Calu3 (cell line): ENCODE results near the gene KIDINS220. TPM values are rescaled to one million over a fixed set of nuclear protein-coding genes. Genes with fewer than 3 reads are reported as not detected.
A peak's percentile ranks its signal among the peaks of the same experiment; 100 is the strongest.

Experiments used
- BruUV-seq: library from RNA; stranded (reverse); fragments of 400-500 nt; replicated peaks from 2 replicates; lab custom pipeline; 2021; lab: Mats Ljungman, UMichigan
- CTCF ChIA-PET: fragments of 300-600 bp; sonication (Branson Sonifier 250); formaldehyde crosslinking; loops from one replicate; lab custom pipeline; 2022; ENCODE audit warnings: antibody characterized with exemption; lab: Charles Lee
- DNase-seq: peaks from one replicate; pipeline ENCODE4 v3.0.0; 2022
- H3K27ac Mint-ChIP-seq: one replicate; pipeline ENCODE4 v1.8.0; 2022; ENCODE audit warnings: mixed read lengths; ENCODE audit not compliant: unreplicated experiment
- H3K27me3 Mint-ChIP-seq: one replicate; pipeline ENCODE4 v1.8.0; 2022; ENCODE audit warnings: mixed read lengths; ENCODE audit not compliant: unreplicated experiment
- H3K36me3 Mint-ChIP-seq: one replicate; pipeline ENCODE4 v1.8.0; 2022; ENCODE audit warnings: mild to moderate bottlenecking, moderate library complexity, mixed read lengths; ENCODE audit not compliant: insufficient read depth, unreplicated experiment
- H3K4me1 Mint-ChIP-seq: one replicate; pipeline ENCODE4 v1.8.0; 2022; ENCODE audit warnings: mild to moderate bottlenecking, low read depth, mixed read lengths; ENCODE audit not compliant: unreplicated experiment
- H3K4me3 Mint-ChIP-seq: one replicate; pipeline ENCODE4 v1.8.0; 2022; ENCODE audit warnings: mild to moderate bottlenecking, low read depth, moderate library complexity, mixed read lengths; ENCODE audit not compliant: unreplicated experiment
- H3K9me3 Mint-ChIP-seq: one replicate; pipeline ENCODE4 v1.8.0; 2022; ENCODE audit warnings: low read depth, mixed read lengths; ENCODE audit not compliant: unreplicated experiment
- CTCF ChIP-seq: fragments of 200-600 bp; IDR thresholded peaks from one replicate; pipeline ENCODE4 v1.8.0; 2022; ENCODE audit warnings: antibody characterized with exemption; ENCODE audit not compliant: unreplicated experiment
- intact Hi-C: fragments of 100-400 bp; cut with micrococcal nuclease; formaldehyde crosslinking; loops from one replicate; pipeline ENCODE4 v1.10.0; 2022; ENCODE audit not compliant: unreplicated experiment
- total RNA-seq: library from RNA; stranded (reverse); gene quantifications from 2 replicates; pipeline ENCODE4 v1.2.3, GENCODE V29; 2022

Gene KIDINS220
- total RNA-seq, 1 experiment from 2014 or later, result 33.6 TPM

GRCh38 chr2:8693157-8693821, 144.1 kb downstream of the KIDINS220 start:
- peak; percentile 87 for TF ChIP-seq CTCF
- peaks cover 2% of the 10 kb centered on the region for H3K9me3 Mint-ChIP-seq
- intact Hi-C loops, result no loop called here
- BruUV-seq, result no TSS peak
- peak; percentile 83 for DNase-seq
- H3K4me3 Mint-ChIP-seq, result peak overlapping the region; percentile 73
- no peaks in the 10 kb centered on the region for H3K36me3 Mint-ChIP-seq
- no peaks in the 10 kb centered on the region for H3K27me3 Mint-ChIP-seq
- CTCF ChIA-PET, result interaction anchor here (0.6 to 1.5 kb wide), 8 partner anchors 13 to 936 kb away, joined by 3 to 7 read pairs (median 4); no protein-coding TSS in a partner anchor
- H3K27ac Mint-ChIP-seq, result no peak overlapping the region
- H3K4me1 Mint-ChIP-seq, result peaks cover 27% of the 10 kb centered on the region

GRCh38 chr2:8692783-8693156, 144.6 kb downstream of the KIDINS220 start:
- H3K27ac Mint-ChIP-seq, result no peak overlapping the region
- CTCF ChIA-PET, result interaction anchor here (0.7 to 1.5 kb wide), 6 partner anchors 13 to 217 kb away, joined by 3 to 7 read pairs (median 4); no protein-coding TSS in a partner anchor
- DNase-seq, result no peak

GRCh38 chr2:8691859-8692437, 145.5 kb downstream of the KIDINS220 start:
- BruUV-seq, result no TSS peak
- CTCF ChIA-PET, result no interaction called here
- Mint-ChIP-seq H3K4me1 (peaks cover 27% of the 10 kb centered on the region), H3K27ac (no peak overlapping the region), H3K9me3 (peaks cover 2% of the 10 kb centered on the region), H3K27me3 (no peaks in the 10 kb centered on the region), H3K36me3 (no peaks in the 10 kb centered on the region), H3K4me3 (no peak overlapping the region)
- TF ChIP-seq CTCF, result no peak
- DNase-seq, result no peak
- intact Hi-C loops, result no loop called here

More at GRCh38 chr2:8692783-8693156, 144.6 kb downstream of the KIDINS220 start:
- Mint-ChIP-seq H3K27me3 (no peaks in the 10 kb centered on the region), H3K4me1 (peaks cover 27% of the 10 kb centered on the region), H3K36me3 (no peaks in the 10 kb centered on the region), H3K9me3 (peaks cover 2% of the 10 kb centered on the region), H3K4me3 (peak overlapping the region; percentile 73)
- no peak for TF ChIP-seq CTCF
- intact Hi-C loops, result no loop called here
- no TSS peak for BruUV-seq

GRCh38 chr2:8685697-8686358, 151.6 kb downstream of the KIDINS220 start:
- Mint-ChIP-seq H3K36me3 (peaks cover 42% of the 10 kb centered on the region), H3K4me3 (no peak overlapping the region), H3K27me3 (no peaks in the 10 kb centered on the region), H3K9me3 (no peaks in the 10 kb centered on the region), H3K27ac (no peak overlapping the region), H3K4me1 (peaks cover 14% of the 10 kb centered on the region)
- CTCF ChIA-PET, result interaction anchor here (1.6 kb wide), 1 partner anchor 161 kb away, joined by 8 read pairs; no protein-coding TSS in a partner anchor
- TF ChIP-seq CTCF, result peak; percentile 97
- intact Hi-C loops, result loop anchor here (2.0 to 10.0 kb wide), 4 partner anchors 959 to 1571 kb away; no protein-coding TSS in a partner anchor
- peak; percentile 90 for DNase-seq
- no TSS peak for BruUV-seq
